Measurements from ENCODE around the gene PARD6G.

DNA sequence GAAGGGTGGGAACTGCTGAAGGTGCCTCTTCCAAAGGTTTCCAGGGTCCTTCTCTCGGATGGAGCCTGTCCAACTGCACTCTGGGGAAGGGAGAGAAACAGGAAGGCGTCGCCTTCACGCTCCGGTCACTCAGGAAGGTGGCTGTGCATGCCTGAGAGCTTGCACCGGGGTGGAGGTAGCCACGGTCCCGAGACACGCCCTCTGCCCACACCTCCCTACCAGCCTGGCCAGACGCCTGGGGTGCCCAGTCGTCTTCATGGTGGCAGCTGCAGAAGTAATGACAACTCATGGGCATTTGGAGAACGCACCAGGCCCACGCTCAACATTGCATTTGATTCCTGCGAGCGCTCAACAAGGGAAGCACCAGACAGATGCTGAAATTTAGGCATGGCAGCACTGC, 78.3 kb downstream of the PARD6G start:
- TF ChIP-seq, protein P1, sequence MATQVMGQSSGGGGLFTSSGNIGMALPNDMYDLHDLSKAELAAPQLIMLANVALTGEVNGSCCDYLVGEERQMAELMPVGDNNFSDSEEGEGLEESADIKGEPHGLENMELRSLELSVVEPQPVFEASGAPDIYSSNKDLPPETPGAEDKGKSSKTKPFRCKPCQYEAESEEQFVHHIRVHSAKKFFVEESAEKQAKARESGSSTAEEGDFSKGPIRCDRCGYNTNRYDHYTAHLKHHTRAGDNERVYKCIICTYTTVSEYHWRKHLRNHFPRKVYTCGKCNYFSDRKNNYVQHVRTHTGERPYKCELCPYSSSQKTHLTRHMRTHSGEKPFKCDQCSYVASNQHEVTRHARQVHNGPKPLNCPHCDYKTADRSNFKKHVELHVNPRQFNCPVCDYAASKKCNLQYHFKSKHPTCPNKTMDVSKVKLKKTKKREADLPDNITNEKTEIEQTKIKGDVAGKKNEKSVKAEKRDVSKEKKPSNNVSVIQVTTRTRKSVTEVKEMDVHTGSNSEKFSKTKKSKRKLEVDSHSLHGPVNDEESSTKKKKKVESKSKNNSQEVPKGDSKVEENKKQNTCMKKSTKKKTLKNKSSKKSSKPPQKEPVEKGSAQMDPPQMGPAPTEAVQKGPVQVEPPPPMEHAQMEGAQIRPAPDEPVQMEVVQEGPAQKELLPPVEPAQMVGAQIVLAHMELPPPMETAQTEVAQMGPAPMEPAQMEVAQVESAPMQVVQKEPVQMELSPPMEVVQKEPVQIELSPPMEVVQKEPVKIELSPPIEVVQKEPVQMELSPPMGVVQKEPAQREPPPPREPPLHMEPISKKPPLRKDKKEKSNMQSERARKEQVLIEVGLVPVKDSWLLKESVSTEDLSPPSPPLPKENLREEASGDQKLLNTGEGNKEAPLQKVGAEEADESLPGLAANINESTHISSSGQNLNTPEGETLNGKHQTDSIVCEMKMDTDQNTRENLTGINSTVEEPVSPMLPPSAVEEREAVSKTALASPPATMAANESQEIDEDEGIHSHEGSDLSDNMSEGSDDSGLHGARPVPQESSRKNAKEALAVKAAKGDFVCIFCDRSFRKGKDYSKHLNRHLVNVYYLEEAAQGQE (IDR thresholded peaks at IDR 0.05; ENCODE audit: low read depth, low read length): no peak
- TF ChIP-seq RXRA (IDR thresholded peaks at IDR 0.05; ENCODE audit: borderline replicate concordance, low read depth) (no peak), CTCF (IDR thresholded peaks at IDR 0.05) (no peak), EP300 (IDR thresholded peaks at IDR 0.05; ENCODE audit: borderline replicate concordance in 1 of 2, low read depth in 1 of 2, low read length in 1 of 2) (no peak)
- TF ChIP-seq, protein P2, sequence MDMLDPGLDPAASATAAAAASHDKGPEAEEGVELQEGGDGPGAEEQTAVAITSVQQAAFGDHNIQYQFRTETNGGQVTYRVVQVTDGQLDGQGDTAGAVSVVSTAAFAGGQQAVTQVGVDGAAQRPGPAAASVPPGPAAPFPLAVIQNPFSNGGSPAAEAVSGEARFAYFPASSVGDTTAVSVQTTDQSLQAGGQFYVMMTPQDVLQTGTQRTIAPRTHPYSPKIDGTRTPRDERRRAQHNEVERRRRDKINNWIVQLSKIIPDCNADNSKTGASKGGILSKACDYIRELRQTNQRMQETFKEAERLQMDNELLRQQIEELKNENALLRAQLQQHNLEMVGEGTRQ (IDR thresholded peaks at IDR 0.05; ENCODE audit: borderline replicate concordance, low read depth, low read length): no peak

Data from SK-N-SH (cell line).